ENCODE data around the gene RELL1. TPM values are rescaled to one million over a fixed set of nuclear protein-coding genes. Genes with fewer than 3 reads are reported as not detected.

The RELL1 gene
- total RNA-seq, 1 donor from 2014 or later, result 23.1 TPM

DNA sequence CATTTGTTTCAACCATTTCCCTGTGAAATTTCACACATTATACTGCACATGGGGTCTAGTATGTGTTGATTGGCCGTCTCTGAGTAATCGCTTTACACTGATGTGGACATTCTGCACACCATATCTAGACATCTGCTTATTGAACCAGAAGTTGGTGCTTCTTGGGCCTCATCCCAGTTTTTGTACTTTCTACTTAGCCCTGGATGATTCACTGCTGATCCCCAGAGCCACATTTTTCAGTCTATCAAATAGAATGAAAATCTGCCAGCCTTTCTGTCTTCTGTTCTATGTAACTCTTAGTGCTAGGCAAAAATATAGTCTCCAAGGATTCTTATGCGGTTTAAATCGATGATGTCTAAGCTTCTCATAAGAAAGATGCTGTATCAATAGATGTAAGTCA is 40.5 kb upstream of the RELL1 start:
- Mint-ChIP-seq H3K27ac (ENCODE audit: unreplicated experiment) (no peak overlapping the region), H3K36me3 (ENCODE audit: low read depth, unreplicated experiment) (no peaks in the 10 kb centered on the region), H3K4me3 (ENCODE audit: unreplicated experiment) (no peak overlapping the region), H3K4me1 (ENCODE audit: low read depth, unreplicated experiment) (peaks cover 14% of the 10 kb centered on the region), H3K27me3 (ENCODE audit: low read depth, unreplicated experiment) (no peaks in the 10 kb centered on the region), H3K9me3 (ENCODE audit: unreplicated experiment) (no peaks in the 10 kb centered on the region)
- no peak overlapping the region for H3K4me2 ChIP-seq (ENCODE audit: low read length)
- H3K27me3 ChIP-seq (ENCODE audit: insufficient read depth, low read length), result no peaks in the 10 kb centered on the region
- no peaks in the 10 kb centered on the region for H4K20me1 ChIP-seq (ENCODE audit: insufficient read depth, low read length)
- H3K36me3 ChIP-seq (ENCODE audit: insufficient read depth, low read length), result no peaks in the 10 kb centered on the region
- TF ChIP-seq EZH2 (IDR thresholded peaks at IDR 0.05; ENCODE audit: insufficient read depth, low read length), result no peak
- TF ChIP-seq, protein P1, sequence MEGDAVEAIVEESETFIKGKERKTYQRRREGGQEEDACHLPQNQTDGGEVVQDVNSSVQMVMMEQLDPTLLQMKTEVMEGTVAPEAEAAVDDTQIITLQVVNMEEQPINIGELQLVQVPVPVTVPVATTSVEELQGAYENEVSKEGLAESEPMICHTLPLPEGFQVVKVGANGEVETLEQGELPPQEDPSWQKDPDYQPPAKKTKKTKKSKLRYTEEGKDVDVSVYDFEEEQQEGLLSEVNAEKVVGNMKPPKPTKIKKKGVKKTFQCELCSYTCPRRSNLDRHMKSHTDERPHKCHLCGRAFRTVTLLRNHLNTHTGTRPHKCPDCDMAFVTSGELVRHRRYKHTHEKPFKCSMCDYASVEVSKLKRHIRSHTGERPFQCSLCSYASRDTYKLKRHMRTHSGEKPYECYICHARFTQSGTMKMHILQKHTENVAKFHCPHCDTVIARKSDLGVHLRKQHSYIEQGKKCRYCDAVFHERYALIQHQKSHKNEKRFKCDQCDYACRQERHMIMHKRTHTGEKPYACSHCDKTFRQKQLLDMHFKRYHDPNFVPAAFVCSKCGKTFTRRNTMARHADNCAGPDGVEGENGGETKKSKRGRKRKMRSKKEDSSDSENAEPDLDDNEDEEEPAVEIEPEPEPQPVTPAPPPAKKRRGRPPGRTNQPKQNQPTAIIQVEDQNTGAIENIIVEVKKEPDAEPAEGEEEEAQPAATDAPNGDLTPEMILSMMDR (IDR thresholded peaks at IDR 0.05; ENCODE audit: insufficient read depth, low read depth, low read length), result no peak
- no peak overlapping the region for H3K4me3 ChIP-seq (ENCODE audit: insufficient read depth, low read depth, low read length)
- DNase-seq (ENCODE audit: low read depth) (peak; percentile 87), FAIRE-seq (peak; percentile 34)
- no peak overlapping the region for H3K27ac ChIP-seq (ENCODE audit: low read depth, low read length)
- H2AFZ ChIP-seq (ENCODE audit: low read depth, low read length), result no peak overlapping the region
- no peaks in the 10 kb centered on the region for H3K4me1 ChIP-seq (ENCODE audit: insufficient read depth, low read length)
- no peaks in the 10 kb centered on the region for H3K9me3 ChIP-seq (ENCODE audit: insufficient read depth, low read depth, low read length)
- no peak overlapping the region for H3K9ac ChIP-seq (ENCODE audit: low read length)
- H3K79me2 ChIP-seq (ENCODE audit: insufficient read depth, low read length), result no peaks in the 10 kb centered on the region

GRCh38 chr4:37725718-37726117 is 39.5 kb upstream of the RELL1 start:
- Histone ChIP-seq H3K4me2 (ENCODE audit: low read length) (no peak overlapping the region), H3K9ac (ENCODE audit: low read length) (no peak overlapping the region), H3K4me1 (ENCODE audit: insufficient read depth, low read length) (no peaks in the 10 kb centered on the region), H3K27ac (ENCODE audit: low read depth, low read length) (no peak overlapping the region), H3K27me3 (ENCODE audit: insufficient read depth, low read length) (no peaks in the 10 kb centered on the region), H3K4me3 (ENCODE audit: insufficient read depth, low read depth, low read length) (no peak overlapping the region), H3K79me2 (ENCODE audit: insufficient read depth, low read length) (no peaks in the 10 kb centered on the region), H3K9me3 (ENCODE audit: insufficient read depth, low read depth, low read length) (no peaks in the 10 kb centered on the region), H2AFZ (ENCODE audit: low read depth, low read length) (no peak overlapping the region), H3K36me3 (ENCODE audit: insufficient read depth, low read length) (no peaks in the 10 kb centered on the region), H4K20me1 (ENCODE audit: insufficient read depth, low read length) (no peaks in the 10 kb centered on the region)
- TF ChIP-seq, protein P1 (IDR thresholded peaks at IDR 0.05; ENCODE audit: insufficient read depth, low read depth, low read length), result no peak
- TF ChIP-seq EZH2 (IDR thresholded peaks at IDR 0.05; ENCODE audit: insufficient read depth, low read length), result no peak
- Mint-ChIP-seq H3K27me3 (ENCODE audit: low read depth, unreplicated experiment) (no peaks in the 10 kb centered on the region), H3K36me3 (ENCODE audit: low read depth, unreplicated experiment) (no peaks in the 10 kb centered on the region), H3K4me3 (ENCODE audit: unreplicated experiment) (no peak overlapping the region), H3K4me1 (ENCODE audit: low read depth, unreplicated experiment) (peaks cover 14% of the 10 kb centered on the region), H3K27ac (ENCODE audit: unreplicated experiment) (no peak overlapping the region), H3K9me3 (ENCODE audit: unreplicated experiment) (no peaks in the 10 kb centered on the region)
- no peak for DNase-seq (ENCODE audit: low read depth)
- no peak for FAIRE-seq

GRCh38 chr4:37723067-37723466 is 36.9 kb upstream of the RELL1 start:
- Histone ChIP-seq H3K4me1 (ENCODE audit: insufficient read depth, low read length) (peaks cover under 1% of the 10 kb centered on the region), H2AFZ (ENCODE audit: low read depth, low read length) (no peak overlapping the region), H3K4me2 (ENCODE audit: low read length) (no peak overlapping the region), H3K79me2 (ENCODE audit: insufficient read depth, low read length) (no peaks in the 10 kb centered on the region), H4K20me1 (ENCODE audit: insufficient read depth, low read length) (no peaks in the 10 kb centered on the region), H3K36me3 (ENCODE audit: insufficient read depth, low read length) (no peaks in the 10 kb centered on the region), H3K27me3 (ENCODE audit: insufficient read depth, low read length) (no peaks in the 10 kb centered on the region), H3K9me3 (ENCODE audit: insufficient read depth, low read depth, low read length) (no peaks in the 10 kb centered on the region), H3K4me3 (ENCODE audit: insufficient read depth, low read depth, low read length) (no peak overlapping the region), H3K27ac (ENCODE audit: low read depth, low read length) (no peak overlapping the region), H3K9ac (ENCODE audit: low read length) (no peak overlapping the region)
- no peaks in the 10 kb centered on the region for H3K27me3 Mint-ChIP-seq (ENCODE audit: low read depth, unreplicated experiment)
- no peak overlapping the region for H3K4me3 Mint-ChIP-seq (ENCODE audit: unreplicated experiment)
- H3K9me3 Mint-ChIP-seq (ENCODE audit: unreplicated experiment), result no peaks in the 10 kb centered on the region
- TF ChIP-seq EZH2 (IDR thresholded peaks at IDR 0.05; ENCODE audit: insufficient read depth, low read length), result no peak
- TF ChIP-seq, protein P1 (IDR thresholded peaks at IDR 0.05; ENCODE audit: insufficient read depth, low read depth, low read length), result no peak
- no peak overlapping the region for H3K27ac Mint-ChIP-seq (ENCODE audit: unreplicated experiment)
- DNase-seq (ENCODE audit: low read depth) (no peak), FAIRE-seq (no peak)
- peaks cover 14% of the 10 kb centered on the region for H3K4me1 Mint-ChIP-seq (ENCODE audit: low read depth, unreplicated experiment)
- no peaks in the 10 kb centered on the region for H3K36me3 Mint-ChIP-seq (ENCODE audit: low read depth, unreplicated experiment)
